Measurements from ENCODE around the gene PRDM15. TPM values are rescaled to one million over a fixed set of nuclear protein-coding genes. Genes with fewer than 3 reads are reported as not detected.

PRDM15 gene
- total RNA-seq, 2 experiments from 2014 or later, result 19.7 to 30.2 TPM

DNA sequence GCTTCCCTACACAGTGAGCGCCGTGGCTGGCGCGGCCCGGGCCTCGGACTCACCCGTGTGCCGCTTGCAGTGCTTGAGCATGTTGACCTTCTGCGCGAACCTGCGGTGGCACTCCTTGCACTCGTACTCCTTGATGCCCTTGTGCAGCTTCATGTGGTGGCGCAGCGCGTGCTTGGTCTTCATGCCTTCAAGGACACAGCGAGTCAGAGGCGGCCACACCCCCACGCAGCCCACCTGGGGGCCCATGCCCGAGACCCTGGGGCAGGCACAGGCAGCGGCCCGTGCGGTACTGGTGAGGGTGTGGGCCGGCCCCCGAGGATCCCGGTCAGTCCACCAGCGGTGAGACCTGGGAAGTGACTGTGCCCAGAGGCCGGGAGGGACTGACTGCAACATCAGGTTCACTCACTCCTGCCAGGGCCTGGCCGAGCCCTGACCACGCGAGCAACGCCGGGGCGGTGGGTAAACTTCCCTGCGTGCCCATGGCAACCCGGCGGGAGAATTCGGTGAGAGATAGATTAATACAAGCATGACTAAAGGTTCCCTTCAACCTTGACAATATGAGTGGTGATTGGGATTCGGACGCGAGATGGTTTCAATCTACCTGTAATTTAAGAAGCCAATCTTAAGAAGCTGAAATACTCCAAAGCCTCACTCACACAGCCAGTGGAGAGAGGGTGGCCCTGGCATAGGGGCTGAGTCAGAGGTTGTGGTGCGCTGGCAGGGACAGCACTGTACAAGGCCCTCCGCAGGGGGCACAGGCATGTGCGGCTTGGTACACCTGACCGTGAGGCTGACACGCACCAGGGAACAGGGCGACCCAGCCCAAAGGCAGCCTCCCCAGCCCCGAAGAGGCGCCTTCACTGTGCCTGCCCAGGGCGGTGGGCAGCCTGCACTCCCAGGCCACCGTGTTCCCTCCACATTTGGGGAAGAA lies 63.2 kb downstream of the PRDM15 start:
- Histone ChIP-seq H3K4me1 (ENCODE audit: insufficient read depth, low read length, poor library complexity, severe bottlenecking) (peaks cover 11% of the 10 kb centered on the region), H3K4me2 (ENCODE audit: low read length) (no peak overlapping the region), H3K27ac (ENCODE audit: low read depth, low read length, poor library complexity, severe bottlenecking) (no peak overlapping the region), H3K9me3 (ENCODE audit: low read length) (no peaks in the 10 kb centered on the region), H3K36me3 (ENCODE audit: insufficient read depth, low read length) (peaks cover 42% of the 10 kb centered on the region), H4K20me1 (ENCODE audit: insufficient read depth, low read length) (no peaks in the 10 kb centered on the region), H3K79me2 (ENCODE audit: insufficient read depth, low read depth, low read length) (no peaks in the 10 kb centered on the region), H3K4me3 (ENCODE audit: low read depth, low read length, poor library complexity, severe bottlenecking) (no peak overlapping the region), H3K9me2 (ENCODE audit: insufficient read depth, low read length) (no peaks in the 10 kb centered on the region), H2AFZ (ENCODE audit: low read length) (no peak overlapping the region)
- ChIA-PET CTCF (ENCODE audit: unreplicated experiment) (interaction anchor here (0.6 to 1.1 kb wide), 3 partner anchors 59 to 302 kb away, joined by 3 to 4 read pairs (median 3); no protein-coding TSS in a partner anchor), POLR2A (interaction anchor here (1.4 kb wide), 1 partner anchor 58 kb away, joined by 4 read pairs; no protein-coding TSS in a partner anchor)
- no peak for DNase-seq (ENCODE audit: low spot score)
- intact Hi-C loops (cut with micrococcal nuclease; ENCODE audit: unreplicated experiment), result loop anchor here (1.0 to 2.0 kb wide), 4 partner anchors 63 to 301 kb away; partner anchors contain the start of genes PRDM15 and ZBTB21
- TF ChIP-seq, protein P1, sequence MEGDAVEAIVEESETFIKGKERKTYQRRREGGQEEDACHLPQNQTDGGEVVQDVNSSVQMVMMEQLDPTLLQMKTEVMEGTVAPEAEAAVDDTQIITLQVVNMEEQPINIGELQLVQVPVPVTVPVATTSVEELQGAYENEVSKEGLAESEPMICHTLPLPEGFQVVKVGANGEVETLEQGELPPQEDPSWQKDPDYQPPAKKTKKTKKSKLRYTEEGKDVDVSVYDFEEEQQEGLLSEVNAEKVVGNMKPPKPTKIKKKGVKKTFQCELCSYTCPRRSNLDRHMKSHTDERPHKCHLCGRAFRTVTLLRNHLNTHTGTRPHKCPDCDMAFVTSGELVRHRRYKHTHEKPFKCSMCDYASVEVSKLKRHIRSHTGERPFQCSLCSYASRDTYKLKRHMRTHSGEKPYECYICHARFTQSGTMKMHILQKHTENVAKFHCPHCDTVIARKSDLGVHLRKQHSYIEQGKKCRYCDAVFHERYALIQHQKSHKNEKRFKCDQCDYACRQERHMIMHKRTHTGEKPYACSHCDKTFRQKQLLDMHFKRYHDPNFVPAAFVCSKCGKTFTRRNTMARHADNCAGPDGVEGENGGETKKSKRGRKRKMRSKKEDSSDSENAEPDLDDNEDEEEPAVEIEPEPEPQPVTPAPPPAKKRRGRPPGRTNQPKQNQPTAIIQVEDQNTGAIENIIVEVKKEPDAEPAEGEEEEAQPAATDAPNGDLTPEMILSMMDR (conservative IDR thresholded peaks at IDR 0.05; ENCODE audit: low read length), result no peak
- no peak for TF ChIP-seq EZH2phosphoT487 (IDR thresholded peaks at IDR 0.05; ENCODE audit: borderline replicate concordance, low read depth, low read length)
- no TSS peak for BruUV-seq (replicated peaks)

DNA sequence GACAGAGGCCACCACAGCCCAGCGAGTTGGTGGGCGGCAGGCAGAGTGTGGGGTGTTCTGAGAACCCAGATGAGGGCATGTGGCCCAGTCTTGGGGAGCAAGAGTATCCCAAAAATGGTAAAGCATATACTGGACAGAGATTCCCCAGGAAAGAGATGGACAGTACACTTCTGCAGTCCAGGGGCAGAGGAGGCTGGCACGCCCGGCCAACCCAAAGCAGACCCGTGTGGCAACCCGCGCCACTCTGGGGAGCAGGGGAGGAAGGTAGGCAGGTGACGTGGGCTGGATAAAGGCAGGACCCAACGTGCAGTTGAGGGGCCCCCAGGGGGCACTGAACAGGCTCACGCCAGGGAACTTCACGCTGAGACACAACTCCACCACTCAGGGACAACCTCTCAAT lies 65.9 kb downstream of the PRDM15 start:
- no peaks in the 10 kb centered on the region for H3K9me3 ChIP-seq (ENCODE audit: low read length)
- peaks cover 60% of the 10 kb centered on the region for H3K36me3 ChIP-seq (ENCODE audit: insufficient read depth, low read length)
- H3K4me1 ChIP-seq (ENCODE audit: insufficient read depth, low read length, poor library complexity, severe bottlenecking), result peaks cover 11% of the 10 kb centered on the region
- no TSS peak for BruUV-seq (replicated peaks)
- no peaks in the 10 kb centered on the region for H4K20me1 ChIP-seq (ENCODE audit: insufficient read depth, low read length)
- ChIA-PET CTCF (ENCODE audit: unreplicated experiment) (no interaction called here), POLR2A (no interaction called here)
- no peak overlapping the region for H3K4me3 ChIP-seq (ENCODE audit: low read depth, low read length, poor library complexity, severe bottlenecking)
- H3K4me2 ChIP-seq (ENCODE audit: low read length), result no peak overlapping the region
- no peaks in the 10 kb centered on the region for H3K9me2 ChIP-seq (ENCODE audit: insufficient read depth, low read length)
- H2AFZ ChIP-seq (ENCODE audit: low read length), result no peak overlapping the region
- DNase-seq (ENCODE audit: low spot score), result no peak
- intact Hi-C loops (cut with micrococcal nuclease; ENCODE audit: unreplicated experiment), result no loop called here
- TF ChIP-seq EZH2phosphoT487 (IDR thresholded peaks at IDR 0.05; ENCODE audit: borderline replicate concordance, low read depth, low read length), result no peak
- no peaks in the 10 kb centered on the region for H3K79me2 ChIP-seq (ENCODE audit: insufficient read depth, low read depth, low read length)
- H3K27ac ChIP-seq (ENCODE audit: low read depth, low read length, poor library complexity, severe bottlenecking), result no peak overlapping the region

DNA sequence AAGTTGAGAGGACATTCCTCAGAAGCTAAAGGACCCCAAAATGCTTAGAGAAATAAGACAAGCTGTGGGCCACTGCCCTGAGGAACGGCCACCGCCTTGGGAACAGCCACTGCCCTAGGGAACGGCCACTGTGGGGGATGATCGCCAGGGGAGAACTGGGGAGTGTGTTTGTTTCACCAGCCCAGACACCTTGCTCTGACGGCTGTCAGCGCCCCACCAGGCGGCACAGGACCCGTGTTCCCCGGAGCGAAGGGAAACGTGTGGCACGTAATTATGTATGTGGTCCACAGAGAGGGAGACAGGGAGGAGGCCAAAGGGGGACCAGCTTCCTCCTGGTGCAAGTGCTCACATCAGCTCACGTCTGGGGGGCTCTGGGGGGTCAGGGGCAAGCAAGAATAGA lies 66.5 kb downstream of the PRDM15 start:
- no TSS peak for BruUV-seq (replicated peaks)
- no peaks in the 10 kb centered on the region for H3K9me3 ChIP-seq (ENCODE audit: low read length)
- intact Hi-C loops (cut with micrococcal nuclease; ENCODE audit: unreplicated experiment), result no loop called here
- no peak for DNase-seq (ENCODE audit: low spot score)
- ChIA-PET POLR2A (no interaction called here), CTCF (ENCODE audit: unreplicated experiment) (no interaction called here)
- no peaks in the 10 kb centered on the region for H3K9me2 ChIP-seq (ENCODE audit: insufficient read depth, low read length)
- H4K20me1 ChIP-seq (ENCODE audit: insufficient read depth, low read length), result no peaks in the 10 kb centered on the region
- no peak overlapping the region for H3K4me2 ChIP-seq (ENCODE audit: low read length)
- no peak overlapping the region for H2AFZ ChIP-seq (ENCODE audit: low read length)
- peaks cover 11% of the 10 kb centered on the region for H3K4me1 ChIP-seq (ENCODE audit: insufficient read depth, low read length, poor library complexity, severe bottlenecking)
- TF ChIP-seq EZH2phosphoT487 (IDR thresholded peaks at IDR 0.05; ENCODE audit: borderline replicate concordance, low read depth, low read length), result no peak
- TF ChIP-seq, protein P1 (conservative IDR thresholded peaks at IDR 0.05; ENCODE audit: low read length), result no peak
- H3K4me3 ChIP-seq (ENCODE audit: low read depth, low read length, poor library complexity, severe bottlenecking), result no peak overlapping the region
- no peaks in the 10 kb centered on the region for H3K79me2 ChIP-seq (ENCODE audit: insufficient read depth, low read depth, low read length)
- H3K36me3 ChIP-seq (ENCODE audit: insufficient read depth, low read length), result peaks cover 65% of the 10 kb centered on the region
- no peak overlapping the region for H3K27ac ChIP-seq (ENCODE audit: low read depth, low read length, poor library complexity, severe bottlenecking)
